Trophoblast cell (in vitro differentiated cells and primary cell): ENCODE data around the gene CPNE8.

Experiments
- DNase-seq, 2 donors: peaks; one replicate each; pipeline ENCODE4 v3.0.0-alpha.2; 2016
- H2AFZ ChIP-seq: 2 replicates; pipeline ENCODE4 v1.6.1; 2013; ENCODE audit warnings: low read length, moderate library complexity, mild to moderate bottlenecking; ENCODE audit not compliant: insufficient read depth, poor library complexity
- H2AK5ac ChIP-seq: 2 replicates; pipeline ENCODE4 v1.6.1; 2013; ENCODE audit warnings: mild to moderate bottlenecking, low read length
- H2BK120ac ChIP-seq: 2 replicates; pipeline ENCODE4 v1.6.1; 2013; ENCODE audit warnings: low read length, mild to moderate bottlenecking, moderate library complexity; ENCODE audit not compliant: insufficient read depth, poor library complexity
- H2BK12ac ChIP-seq: 2 replicates; pipeline ENCODE4 v1.6.1; 2013; ENCODE audit warnings: mild to moderate bottlenecking, low read length, moderate library complexity
- H2BK5ac ChIP-seq: 2 replicates; pipeline ENCODE4 v1.6.1; 2013; ENCODE audit warnings: low read length, low read depth, moderate library complexity, mild to moderate bottlenecking; ENCODE audit not compliant: poor library complexity
- H3K14ac ChIP-seq: 2 replicates; pipeline ENCODE4 v1.6.1; 2013; ENCODE audit warnings: mild to moderate bottlenecking, low read length
- H3K18ac ChIP-seq: 2 replicates; pipeline ENCODE4 v1.6.1; 2013; ENCODE audit warnings: mild to moderate bottlenecking, low read length
- H3K23ac ChIP-seq: 2 replicates; pipeline ENCODE4 v1.6.1; 2013; ENCODE audit warnings: low read length
- H3K27ac ChIP-seq: 2 replicates; pipeline ENCODE4 v1.5.1; 2013; ENCODE audit warnings: low read depth, mild to moderate bottlenecking, inconsistent platforms, low read length, moderate library complexity
- H3K27me3 ChIP-seq: 2 replicates; pipeline ENCODE4 v1.6.1; 2013; ENCODE audit warnings: inconsistent platforms, mild to moderate bottlenecking, low read length, moderate library complexity; ENCODE audit not compliant: insufficient read depth
- H3K36me3 ChIP-seq, 2 experiments: 1 replicate in 1 of 2; 2 replicates in 1 of 2; pipeline ENCODE4 v1.6.1; 2013; ENCODE audit warnings: low read length in 2 of 2, mild to moderate bottlenecking in 2 of 2, moderate library complexity in 1 of 2; ENCODE audit not compliant: insufficient read depth in 2 of 2, control insufficient read depth in 1 of 2
- H3K4ac ChIP-seq: 2 replicates; pipeline ENCODE4 v1.6.1; 2013; ENCODE audit warnings: low read depth, mild to moderate bottlenecking, low read length, moderate library complexity
- H3K4me1 ChIP-seq, 2 experiments: 1 replicate in 1 of 2; 2 replicates in 1 of 2; pipeline ENCODE4 v1.6.1; 2013; ENCODE audit warnings: low read length in 2 of 2, mild to moderate bottlenecking in 2 of 2, moderate library complexity in 1 of 2; ENCODE audit not compliant: insufficient read depth in 2 of 2, control insufficient read depth in 1 of 2
- H3K4me2 ChIP-seq: 2 replicates; pipeline ENCODE4 v1.6.1; 2013; ENCODE audit warnings: inconsistent platforms, mild to moderate bottlenecking, low read length, moderate library complexity
- H3K4me3 ChIP-seq: 2 replicates; pipeline ENCODE4 v1.5.1; 2013; ENCODE audit warnings: mild to moderate bottlenecking, low read depth, low read length, inconsistent platforms
- H3K79me1 ChIP-seq: one replicate; pipeline ENCODE4 v1.6.1; 2013; ENCODE audit warnings: low read length
- H3K79me2 ChIP-seq: 2 replicates; pipeline ENCODE4 v1.6.1; 2013; ENCODE audit warnings: low read length, mild to moderate bottlenecking; ENCODE audit not compliant: control insufficient read depth, insufficient read depth, poor library complexity
- H3K9ac ChIP-seq: 2 replicates; pipeline ENCODE4 v1.6.1; 2013; ENCODE audit warnings: mild to moderate bottlenecking, low read length
- H3K9me3 ChIP-seq: 2 replicates; pipeline ENCODE4 v1.6.1; 2013; ENCODE audit warnings: low read depth, mild to moderate bottlenecking, control low read depth, inconsistent platforms, low read length; ENCODE audit not compliant: insufficient read depth
- H4K12ac ChIP-seq: 2 replicates; pipeline ENCODE4 v1.6.1; 2013; ENCODE audit warnings: low read depth, mild to moderate bottlenecking, low read length, moderate library complexity
- H4K8ac ChIP-seq: 2 replicates; pipeline ENCODE4 v1.6.1; 2013; ENCODE audit warnings: low read depth, mild to moderate bottlenecking, low read length, moderate library complexity
- H4K91ac ChIP-seq: one replicate; pipeline ENCODE4 v1.6.1; 2013; ENCODE audit warnings: low read depth, mild to moderate bottlenecking, low read length, moderate library complexity
- WGBS: extraction: QIAGEN DNeasy Blood & Tissue Kit; methylation state at CpG from one replicate; pipeline ENCODE4 v1.1.7; 2013; ENCODE audit warnings: missing lambda C conversion rate; ENCODE audit not compliant: insufficient read length, insufficient coverage; ENCODE audit errors: extremely low coverage; 5-methylcytosine and 5-hydroxymethylcytosine counted together

CPNE8 gene

GRCh38 chr12:38887770-38888169 lies 17.6 kb downstream of the CPNE8 start:
- Histone ChIP-seq H3K9ac (no peak overlapping the region), H3K23ac (no peak overlapping the region), H3K27me3 (no peaks in the 10 kb centered on the region), H4K12ac (no peak overlapping the region), H3K14ac (no peak overlapping the region), H2BK5ac (no peak overlapping the region), H2BK120ac (no peak overlapping the region), H3K79me1 (no peaks in the 10 kb centered on the region), H3K4me1 (no peaks in the 10 kb centered on the region), H3K79me2 (no peaks in the 10 kb centered on the region), H2AFZ (no peak overlapping the region), H3K36me3 (no peaks in the 10 kb centered on the region), H3K9me3 (no peaks in the 10 kb centered on the region), H3K4me3 (no peak overlapping the region), H3K4ac (no peak overlapping the region), H4K8ac (no peak overlapping the region), H3K27ac (no peak overlapping the region), H2AK5ac (no peak overlapping the region), H4K91ac (no peak overlapping the region), H2BK12ac (no peak overlapping the region), H3K4me2 (no peak overlapping the region), H3K18ac (no peak overlapping the region)
- no peak for DNase-seq
- 100% methylated on average over 1 of the region's 1 CpG for WGBS

DNA sequence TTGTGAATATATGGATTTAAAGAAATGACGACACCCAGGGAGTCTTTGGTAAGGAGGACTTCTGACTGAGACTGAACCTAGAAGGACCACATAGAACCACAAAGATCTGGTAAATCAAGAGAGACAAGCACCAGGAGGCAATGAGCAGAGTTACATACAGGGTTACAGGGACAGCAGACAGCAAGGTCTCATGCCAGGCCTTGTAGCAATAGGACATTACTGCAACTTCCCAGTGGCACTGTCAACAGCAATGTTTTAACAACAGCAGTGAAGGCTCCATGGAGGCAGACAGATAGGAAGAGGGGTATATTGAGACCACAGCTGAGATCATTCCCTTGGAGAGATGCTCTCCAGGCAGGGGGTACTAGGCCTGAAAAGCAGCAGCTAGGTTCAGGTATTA lies 18.5 kb downstream of the CPNE8 start:
- H3K36me3 ChIP-seq, result no peaks in the 10 kb centered on the region

GRCh38 chr12:38886064-38886463 lies 19.3 kb downstream of the CPNE8 start:
- Histone ChIP-seq H2BK12ac (no peak overlapping the region), H3K27me3 (no peaks in the 10 kb centered on the region), H3K4ac (no peak overlapping the region), H3K79me1 (no peaks in the 10 kb centered on the region), H4K8ac (no peak overlapping the region), H3K9me3 (no peaks in the 10 kb centered on the region), H3K4me3 (no peak overlapping the region), H2BK5ac (no peak overlapping the region), H4K91ac (no peak overlapping the region), H3K23ac (no peak overlapping the region), H3K14ac (no peak overlapping the region), H2AK5ac (no peak overlapping the region), H3K27ac (no peak overlapping the region), H3K9ac (no peak overlapping the region), H3K18ac (no peak overlapping the region), H3K4me1 (no peaks in the 10 kb centered on the region), H3K36me3 (no peaks in the 10 kb centered on the region), H4K12ac (no peak overlapping the region), H3K4me2 (no peak overlapping the region), H2AFZ (no peak overlapping the region), H3K79me2 (no peaks in the 10 kb centered on the region), H2BK120ac (no peak overlapping the region)
- no peak for DNase-seq

More for the DNA sequence above, 18.5 kb downstream of the CPNE8 start:
- Histone ChIP-seq H2BK120ac (no peak overlapping the region), H2AK5ac (no peak overlapping the region), H2BK12ac (no peak overlapping the region), H3K27me3 (no peaks in the 10 kb centered on the region), H2AFZ (no peak overlapping the region), H3K23ac (no peak overlapping the region), H3K9ac (no peak overlapping the region), H3K9me3 (no peaks in the 10 kb centered on the region), H4K8ac (no peak overlapping the region), H3K4me2 (no peak overlapping the region), H3K18ac (no peak overlapping the region), H3K4me3 (no peak overlapping the region), H3K79me2 (no peaks in the 10 kb centered on the region), H3K14ac (no peak overlapping the region), H3K4me1 (no peaks in the 10 kb centered on the region), H3K27ac (no peak overlapping the region), H4K91ac (no peak overlapping the region), H3K79me1 (no peaks in the 10 kb centered on the region), H2BK5ac (no peak overlapping the region), H4K12ac (no peak overlapping the region), H3K4ac (no peak overlapping the region)
- no peak for DNase-seq
- no CpG with 5 or more reads among the region's 1 CpG for WGBS

DNA sequence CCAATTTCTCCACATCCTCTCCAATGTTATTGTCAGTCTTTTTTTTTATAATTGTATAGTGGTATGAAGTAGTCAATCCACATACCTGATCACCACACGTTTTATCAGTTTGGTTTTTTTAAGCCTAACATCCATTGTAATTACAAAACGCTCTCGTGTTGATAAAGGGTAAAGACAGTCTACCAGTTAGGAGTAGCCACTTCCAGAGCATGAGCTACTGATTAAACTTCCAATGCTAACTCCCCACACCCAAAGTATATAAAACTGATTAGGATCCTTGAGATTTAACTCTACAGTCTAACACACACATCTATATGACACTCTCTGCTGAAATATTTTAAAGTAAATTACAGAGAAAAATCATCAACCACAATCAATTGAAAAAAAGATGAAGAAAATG lies 20.7 kb downstream of the CPNE8 start:
- Histone ChIP-seq H2BK12ac (no peak overlapping the region), H3K4ac (no peak overlapping the region), H4K8ac (no peak overlapping the region), H3K4me2 (no peak overlapping the region), H3K27me3 (no peaks in the 10 kb centered on the region), H3K36me3 (no peaks in the 10 kb centered on the region), H2BK5ac (no peak overlapping the region), H2AK5ac (no peak overlapping the region), H2AFZ (no peak overlapping the region), H3K4me3 (no peak overlapping the region), H3K23ac (no peak overlapping the region), H3K14ac (no peak overlapping the region), H3K4me1 (no peaks in the 10 kb centered on the region), H3K18ac (no peak overlapping the region), H3K79me2 (no peaks in the 10 kb centered on the region), H4K12ac (no peak overlapping the region), H4K91ac (no peak overlapping the region), H3K79me1 (no peaks in the 10 kb centered on the region), H3K9ac (no peak overlapping the region), H3K9me3 (no peaks in the 10 kb centered on the region), H3K27ac (no peak overlapping the region), H2BK120ac (no peak overlapping the region)
- WGBS, result no CpG with 5 or more reads among the region's 3 CpGs
- DNase-seq, result no peak
